HG03439 (cell line): ENCODE data around the gene RNASEH2B.

ENCODE experiments used
- ATAC-seq: cut with Tn5 transposase; IDR thresholded peaks from one replicate; pipeline ENCODE4 v1.9.1; 2021; ENCODE audit warnings: mild to moderate bottlenecking, moderate library complexity; ENCODE audit not compliant: unreplicated experiment

RNASEH2B gene

DNA sequence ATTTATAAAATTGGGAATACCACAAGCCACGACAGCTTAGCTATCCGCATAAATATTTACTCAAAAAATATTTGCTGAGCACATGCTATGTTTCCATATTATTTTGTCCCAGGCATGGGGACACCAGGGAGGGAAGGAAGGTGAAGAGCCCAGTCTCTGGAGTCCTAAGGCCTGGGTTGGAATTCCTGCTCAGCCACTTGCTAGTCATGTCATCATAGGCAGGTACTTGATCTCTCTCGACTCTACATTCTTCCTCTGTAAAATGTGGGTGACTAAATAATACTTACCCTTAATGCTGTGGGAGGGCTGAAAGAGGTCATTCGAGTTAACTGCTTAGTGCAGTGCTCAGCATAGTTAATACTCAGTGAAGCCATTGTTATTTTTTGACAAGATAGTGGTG lies 4.3 kb upstream of the RNASEH2B start:
- no peak for ATAC-seq

DNA sequence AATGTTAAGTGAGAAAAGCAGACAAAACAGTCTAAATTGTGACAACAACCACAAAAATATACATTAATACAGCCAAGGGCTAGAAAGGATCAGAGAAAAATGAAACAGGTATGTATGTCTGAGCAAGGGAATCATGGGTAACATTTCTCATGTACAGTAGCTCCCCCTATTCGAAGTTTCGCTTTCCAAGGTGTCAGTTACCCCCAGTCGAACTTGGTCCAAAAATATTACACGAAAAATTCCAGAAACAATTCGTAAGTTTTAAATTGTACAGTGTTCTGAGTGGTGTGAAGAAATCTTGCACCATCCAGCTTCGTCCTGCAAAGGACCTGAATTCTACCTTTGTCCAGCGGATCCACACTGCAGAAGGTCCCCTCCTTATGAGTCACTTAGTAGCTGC lies 1.8 kb upstream of the RNASEH2B start:
- no peak for ATAC-seq

DNA sequence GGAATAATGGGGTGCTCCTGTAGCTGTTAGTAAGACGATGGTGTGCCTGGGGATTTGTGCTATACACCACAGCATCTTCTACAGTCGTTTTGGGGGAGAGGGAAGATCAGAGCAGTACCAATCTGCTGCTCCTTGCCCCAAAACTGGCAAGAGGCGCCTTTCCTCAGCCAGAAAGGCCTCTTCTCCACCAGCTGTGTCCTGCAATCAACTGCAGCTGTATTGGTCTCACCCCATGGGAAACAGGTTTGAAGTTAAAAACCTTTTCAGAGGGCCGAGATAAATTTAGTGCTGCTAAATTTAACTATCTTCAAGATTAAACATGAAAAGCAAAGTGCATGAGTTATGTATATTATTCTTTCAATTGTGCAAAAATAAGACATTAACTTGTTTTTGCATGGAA lies 1.2 kb upstream of the RNASEH2B start:
- no peak for ATAC-seq

DNA sequence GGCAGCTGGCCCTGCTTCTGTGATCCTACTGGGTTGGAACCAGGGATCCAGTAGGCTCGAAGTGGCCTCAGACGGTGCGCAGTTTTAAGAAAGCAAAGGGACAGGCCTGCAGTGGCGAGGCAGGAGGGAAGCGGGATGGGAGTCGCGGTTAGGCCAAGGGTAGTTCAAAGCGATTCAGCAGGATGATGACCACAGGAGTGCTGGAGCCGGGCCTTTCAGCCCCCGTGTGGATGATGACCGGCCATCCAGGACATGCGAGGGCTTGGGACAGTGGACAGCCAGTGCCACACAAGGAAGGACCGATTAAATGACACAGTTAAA lies 854 bp downstream of the RNASEH2B start:
- ATAC-seq = peak; percentile 8

DNA sequence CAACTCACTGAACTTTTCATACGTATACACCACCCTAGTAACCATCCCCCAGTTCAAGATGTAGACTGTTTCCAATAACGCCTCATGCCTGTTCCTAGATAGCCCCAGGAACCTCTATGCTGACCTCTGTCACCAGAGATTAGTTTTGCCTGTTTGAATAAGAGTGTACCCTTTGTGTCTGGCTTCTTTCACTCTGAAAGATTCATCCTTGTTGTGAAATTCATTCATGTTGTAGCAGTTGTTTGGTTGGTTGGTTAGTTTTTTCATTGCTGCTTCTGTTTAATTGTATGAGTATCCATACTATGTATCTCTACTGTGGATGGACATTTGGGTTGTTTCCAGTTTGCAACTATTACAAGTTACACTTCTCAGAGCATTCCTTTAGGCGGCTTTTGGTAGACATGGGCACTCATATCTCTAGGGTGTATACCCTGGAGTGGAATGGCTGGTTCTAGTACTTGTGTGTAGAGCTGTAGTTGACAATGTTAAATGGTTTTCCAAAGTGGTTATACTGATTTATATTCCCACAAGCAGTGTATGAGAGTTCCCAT lies 1.6 kb downstream of the RNASEH2B start:
- ATAC-seq = no peak

DNA sequence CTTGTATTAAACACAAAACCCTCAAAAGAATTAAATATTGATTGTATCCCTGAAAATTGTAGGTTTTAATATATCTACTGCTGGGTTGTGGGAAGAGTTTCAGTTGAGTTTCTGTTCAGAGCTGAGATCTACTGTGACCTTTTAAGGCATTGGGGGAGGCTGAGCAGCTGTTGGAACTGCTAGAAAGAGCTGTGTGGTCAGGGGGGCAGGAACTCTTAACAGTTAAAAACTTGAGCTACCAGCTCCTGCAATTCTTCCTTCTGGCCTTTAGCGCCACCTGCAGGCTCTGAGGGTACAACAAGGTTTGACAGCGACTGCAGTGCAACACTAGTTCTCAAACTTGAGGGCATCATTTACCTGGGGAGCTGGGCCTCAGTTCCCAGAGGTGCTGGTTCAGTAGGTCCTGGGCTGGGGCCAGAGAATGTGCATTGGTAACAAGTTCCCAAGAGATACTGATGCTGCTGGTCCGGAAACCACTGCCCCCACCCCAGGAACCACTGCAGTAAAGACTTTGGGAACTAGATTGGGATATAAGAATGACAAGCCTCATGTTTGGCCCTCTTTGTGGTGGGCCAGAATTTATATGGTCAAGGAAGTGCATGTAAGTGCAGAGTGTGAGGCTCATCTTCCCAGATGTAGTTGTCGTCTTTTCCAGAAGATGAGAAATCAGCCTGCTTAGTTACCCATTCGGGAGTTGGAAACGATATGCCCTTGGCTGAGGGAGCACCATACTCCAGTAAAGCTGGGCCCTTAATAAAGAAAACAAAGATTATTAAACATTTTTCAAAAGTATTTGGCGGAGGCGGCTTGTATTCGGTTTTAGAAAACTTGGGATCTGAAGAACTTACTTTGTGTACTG lies 2.6 kb downstream of the RNASEH2B start:
- peak; percentile 48 for ATAC-seq

DNA sequence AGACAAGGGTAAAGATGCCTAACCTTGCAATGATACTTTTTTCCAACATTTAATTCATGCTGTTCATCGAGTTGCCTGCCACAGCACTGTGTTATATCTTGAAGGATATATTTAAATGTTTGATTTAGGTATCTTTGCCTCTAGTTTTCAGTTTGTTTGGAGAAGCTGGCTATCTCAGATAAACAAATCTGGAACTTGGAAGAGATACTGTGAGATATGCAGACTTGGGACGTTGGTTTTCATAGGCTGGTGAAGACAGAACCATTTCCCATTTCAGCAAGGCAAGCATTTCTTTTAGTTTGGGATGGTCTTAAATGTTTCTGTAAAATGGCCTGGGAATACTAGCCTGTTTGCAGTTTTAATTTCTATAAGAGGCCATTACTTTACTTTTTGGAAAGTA lies 3.3 kb downstream of the RNASEH2B start:
- ATAC-seq = no peak

DNA sequence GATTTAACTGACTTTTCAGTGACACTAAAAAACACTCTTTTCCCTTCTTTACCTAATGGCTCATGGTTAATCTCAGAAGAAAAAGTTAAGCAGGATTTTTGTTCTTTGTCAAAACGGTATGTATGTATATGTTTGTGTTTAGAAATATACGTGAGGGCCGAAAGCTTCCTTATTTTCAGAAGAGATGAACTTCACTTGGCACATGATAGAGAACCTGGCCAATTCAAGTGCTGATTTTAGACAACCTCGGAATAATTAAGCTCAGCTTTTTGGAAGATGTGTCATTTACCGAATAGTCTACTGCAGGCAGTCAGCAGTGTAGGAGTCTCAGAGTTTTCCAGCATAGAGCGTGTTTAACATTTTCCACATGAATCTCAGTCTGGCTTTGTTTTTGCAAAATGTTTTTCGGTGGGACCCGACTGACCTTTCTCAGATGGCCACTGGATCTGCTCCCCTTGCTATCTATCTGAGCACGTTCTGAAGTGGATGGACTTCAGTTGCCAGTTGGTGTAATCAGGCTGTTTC lies 4.6 kb downstream of the RNASEH2B start:
- no peak for ATAC-seq

DNA sequence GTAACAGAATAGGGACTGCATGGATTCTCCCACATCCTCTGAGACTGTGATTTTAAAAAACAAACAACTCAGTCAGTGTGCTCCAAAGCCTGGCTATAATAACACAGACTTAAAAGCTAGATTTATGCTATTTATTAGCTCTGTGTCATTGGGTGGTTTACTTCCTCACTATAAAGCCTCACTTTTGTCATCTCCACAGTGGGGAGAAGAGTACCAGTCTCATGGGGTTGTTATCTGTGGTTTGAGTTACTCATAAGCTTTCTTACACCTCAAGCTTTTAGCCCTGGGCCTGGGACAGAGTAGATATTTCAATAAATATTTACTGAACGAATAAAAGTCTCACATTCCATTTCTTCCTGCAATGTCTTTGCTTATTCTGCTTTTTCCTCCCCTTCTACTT lies 5.3 kb downstream of the RNASEH2B start:
- ATAC-seq = no peak

DNA sequence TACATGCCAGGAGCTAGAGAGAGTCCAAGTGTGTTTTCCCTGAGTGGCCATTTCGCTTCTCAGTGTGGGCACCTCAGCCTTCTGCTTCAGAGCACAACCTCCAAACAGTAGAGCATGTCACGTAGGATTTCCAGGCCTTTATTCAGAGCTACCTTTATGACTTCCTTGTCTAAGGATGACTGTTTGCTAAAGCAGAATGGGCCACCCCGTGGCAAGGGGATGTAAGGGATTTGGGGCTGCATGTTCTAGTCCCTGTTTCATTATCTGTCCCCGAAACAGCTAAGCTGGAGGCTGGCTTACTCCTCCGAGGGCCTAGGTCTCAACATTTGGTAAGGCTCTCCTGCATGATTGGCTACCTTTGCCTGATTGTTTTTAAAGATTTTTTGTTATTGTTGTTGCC lies 6.0 kb downstream of the RNASEH2B start:
- no peak for ATAC-seq

DNA sequence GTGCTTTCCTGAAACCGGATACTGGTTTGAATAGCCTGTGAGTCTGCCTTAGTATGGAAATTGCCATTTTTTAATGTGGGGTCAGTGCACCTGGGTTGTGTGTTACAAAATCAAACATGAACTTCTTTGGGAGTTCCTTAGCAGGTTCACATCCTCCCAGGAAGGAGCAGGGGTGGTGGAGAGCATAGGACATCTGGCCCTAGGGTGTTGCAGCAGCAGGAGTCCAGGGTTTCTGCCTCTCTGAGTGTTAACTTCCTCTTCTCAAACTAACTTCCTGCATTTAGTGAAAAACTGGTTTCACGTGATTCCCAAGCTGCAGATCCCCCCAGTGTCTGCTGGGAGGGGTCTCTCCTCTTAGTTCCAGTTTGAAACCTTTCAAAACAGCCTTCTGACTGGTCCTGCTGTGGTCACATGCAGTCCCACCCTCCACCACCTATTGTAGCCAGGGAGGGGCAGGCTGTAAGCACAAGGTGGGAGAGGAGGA lies 7.2 kb downstream of the RNASEH2B start:
- no peak for ATAC-seq

DNA sequence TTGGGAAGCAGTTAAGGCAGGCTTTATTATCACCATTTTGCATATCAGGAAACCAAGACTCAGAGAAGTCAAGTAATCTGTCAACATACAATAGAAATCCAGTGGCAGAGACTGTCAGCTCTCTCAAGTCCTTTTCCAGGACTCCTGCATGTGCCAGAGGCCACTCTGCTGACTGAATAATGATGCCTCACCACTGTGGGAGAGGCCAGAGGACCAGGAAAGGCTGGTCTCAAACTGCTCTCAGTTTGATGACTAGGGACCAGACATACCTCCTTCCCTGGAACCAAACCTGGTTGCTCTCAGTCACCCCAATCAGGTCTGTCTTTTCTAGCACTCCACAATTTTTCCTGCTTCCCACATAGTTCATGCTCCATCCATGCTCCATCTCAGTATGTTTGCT lies 8.0 kb downstream of the RNASEH2B start:
- no peak for ATAC-seq

DNA sequence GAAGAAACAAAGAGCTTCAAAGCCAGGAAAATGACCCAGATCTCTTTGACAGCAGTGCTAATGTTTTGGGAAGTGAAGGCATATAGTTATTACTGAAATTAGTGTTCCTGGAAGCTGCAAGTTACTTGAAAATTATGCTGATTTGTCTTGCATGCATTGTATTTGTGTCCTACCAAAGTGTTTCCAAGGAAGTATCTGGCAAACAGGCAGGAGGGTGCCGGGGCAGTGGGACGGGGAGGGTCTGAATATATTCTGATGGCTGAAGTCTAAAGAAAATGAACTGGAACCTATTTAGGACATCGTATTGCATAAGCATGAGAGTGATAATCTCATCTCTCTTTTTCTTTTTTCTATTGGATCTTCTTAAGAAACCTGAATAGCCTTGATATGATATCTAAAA lies 9.0 kb downstream of the RNASEH2B start:
- ATAC-seq = no peak

DNA sequence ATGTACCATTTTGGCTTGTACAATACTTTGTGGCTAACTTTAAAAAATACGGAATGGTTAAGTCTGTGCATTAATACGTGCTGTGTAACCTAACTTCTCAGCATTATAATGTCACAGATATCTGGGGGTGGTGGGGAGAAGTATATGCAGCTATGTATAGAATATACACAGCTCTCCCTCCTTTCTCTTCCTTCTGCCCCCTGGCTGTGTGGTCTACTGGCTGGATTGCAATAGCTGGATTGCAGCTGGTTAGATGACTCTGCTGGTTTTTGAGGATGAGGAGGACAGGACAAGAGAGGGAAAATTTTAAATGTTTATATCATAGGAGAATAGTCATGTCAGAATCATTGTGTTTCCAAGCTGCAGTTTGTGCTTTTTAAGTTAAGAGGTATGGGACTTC lies 9.7 kb downstream of the RNASEH2B start:
- ATAC-seq = no peak

DNA sequence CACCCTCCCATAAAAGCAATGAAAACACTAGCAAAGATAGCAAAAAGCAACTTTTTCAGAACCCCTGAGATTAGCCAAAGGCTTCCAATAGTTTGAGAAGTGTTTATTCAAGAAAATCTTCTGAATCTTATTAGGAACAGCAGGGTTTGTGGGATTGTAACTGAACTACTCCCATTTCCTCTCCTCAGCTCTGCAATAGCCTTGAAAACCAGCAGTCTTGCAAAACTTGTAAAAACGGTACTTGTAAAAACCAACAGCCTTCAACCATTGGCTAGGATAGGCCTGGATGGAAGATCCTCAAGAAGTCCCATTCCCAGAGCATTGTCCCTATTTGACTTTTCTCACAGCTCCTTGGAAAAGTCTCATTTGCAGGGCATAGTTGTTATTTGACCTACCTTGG lies 12.1 kb downstream of the RNASEH2B start:
- ATAC-seq = no peak

DNA sequence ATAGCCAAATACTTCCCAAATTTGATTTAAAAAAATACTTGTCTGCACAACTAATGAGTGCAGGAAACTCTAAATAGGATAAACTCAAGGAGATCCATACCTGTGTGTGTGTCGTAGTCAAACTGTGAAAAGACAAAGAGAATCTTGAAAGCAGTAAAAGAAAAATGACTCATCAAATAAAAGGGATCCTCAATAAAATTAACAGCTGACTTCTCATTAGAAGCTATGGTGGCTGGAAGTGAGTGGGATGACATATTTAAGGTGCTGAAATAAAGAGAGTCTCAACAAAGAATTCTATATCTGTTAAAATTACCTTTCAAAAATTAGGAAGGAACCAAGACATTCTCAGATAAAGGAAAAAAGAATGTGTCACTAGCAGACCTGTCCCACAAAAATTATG lies 13.7 kb downstream of the RNASEH2B start:
- ATAC-seq = no peak

DNA sequence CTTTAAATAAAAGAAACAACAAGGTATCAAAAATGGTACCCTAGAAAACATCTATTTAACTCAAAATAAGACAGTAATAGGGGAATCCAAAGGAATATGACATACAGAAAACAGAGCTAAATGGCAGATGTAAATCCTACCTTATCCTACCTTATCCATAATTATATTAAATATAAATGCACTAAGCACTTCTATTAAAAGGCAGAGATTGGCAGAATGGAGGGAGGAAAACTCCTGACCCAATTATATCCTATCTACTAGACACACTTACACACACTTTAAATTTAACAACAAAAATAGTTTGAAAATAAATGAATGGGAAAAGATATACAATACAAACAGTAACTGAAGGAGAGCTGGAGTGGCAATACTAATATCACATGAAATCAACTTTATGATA lies 14.4 kb downstream of the RNASEH2B start:
- ATAC-seq = no peak

DNA sequence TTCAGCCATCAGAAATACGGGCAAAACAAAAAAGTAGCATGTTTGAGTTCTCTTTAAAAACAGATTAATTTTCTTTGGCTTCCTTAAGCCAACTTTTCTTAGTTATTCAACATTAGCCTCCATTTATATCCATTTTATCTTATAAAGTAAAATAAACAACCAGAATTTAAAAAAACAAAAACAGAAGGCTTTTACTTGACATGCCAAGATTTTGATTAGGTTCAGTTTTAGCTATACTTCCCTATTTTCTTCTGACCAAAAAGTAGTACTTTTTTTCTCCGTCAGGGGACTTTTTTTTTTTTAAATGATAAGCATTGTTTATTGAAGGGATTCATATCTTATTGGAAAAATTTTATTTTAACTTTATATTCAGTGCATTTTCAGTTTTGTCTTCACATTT lies 18.1 kb downstream of the RNASEH2B start:
- ATAC-seq = no peak

DNA sequence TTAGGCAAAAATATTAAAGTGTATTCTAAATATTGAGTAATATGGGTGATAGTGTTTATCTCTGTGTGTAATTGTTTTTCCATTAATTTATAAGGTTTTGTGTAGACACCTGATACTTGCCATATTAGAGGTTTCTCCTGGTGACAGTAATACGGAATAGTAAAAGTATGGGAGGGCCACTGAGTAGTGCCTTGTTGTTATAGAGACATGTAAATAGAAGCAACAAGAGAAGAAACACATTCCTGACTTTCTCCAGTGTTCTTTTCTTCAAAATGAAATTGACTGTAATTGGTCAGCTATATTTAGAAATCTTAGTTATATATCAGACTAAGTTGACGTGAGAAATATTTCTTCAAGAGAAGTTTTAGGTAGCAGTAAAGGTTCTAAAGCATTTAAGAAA lies 18.5 kb downstream of the RNASEH2B start:
- no peak for ATAC-seq

DNA sequence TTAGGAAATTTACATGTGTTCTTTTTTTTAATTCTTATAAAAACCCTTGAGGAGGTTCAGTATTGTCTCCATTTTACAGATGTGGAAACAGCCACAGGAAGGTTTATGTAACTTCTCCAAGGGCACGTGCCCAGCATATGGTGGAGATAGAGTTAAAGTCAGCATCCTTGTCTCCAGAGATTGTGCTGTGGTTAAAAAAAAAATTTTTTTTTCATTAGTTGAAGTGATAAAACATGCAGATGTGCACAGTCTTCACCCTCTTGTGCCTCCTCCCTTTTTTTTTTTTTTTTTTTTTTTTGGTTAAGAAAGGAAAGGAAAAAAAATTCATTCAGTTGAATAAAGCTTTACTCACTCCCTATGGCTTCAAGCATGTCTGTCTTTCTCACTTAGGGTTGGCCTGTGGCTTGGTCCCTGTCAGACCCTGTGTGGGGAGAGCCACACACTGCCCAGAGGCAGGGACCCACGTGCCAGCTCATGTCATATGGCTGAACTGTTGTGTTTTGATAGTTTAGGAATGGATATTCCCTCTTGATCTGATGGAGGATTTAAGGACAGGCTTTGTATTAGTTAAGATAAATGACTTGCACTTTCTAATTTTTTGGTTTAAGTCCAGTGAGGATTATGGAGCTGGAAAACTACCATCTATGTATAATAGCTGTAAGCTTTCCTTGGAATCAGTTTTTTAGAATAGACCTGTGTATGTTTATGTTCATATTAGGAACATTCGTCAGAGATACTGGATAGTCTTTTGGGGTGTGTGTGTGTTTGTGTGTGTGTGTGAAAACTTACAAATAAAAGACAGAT lies 19.3 kb downstream of the RNASEH2B start:
- no peak for ATAC-seq

DNA sequence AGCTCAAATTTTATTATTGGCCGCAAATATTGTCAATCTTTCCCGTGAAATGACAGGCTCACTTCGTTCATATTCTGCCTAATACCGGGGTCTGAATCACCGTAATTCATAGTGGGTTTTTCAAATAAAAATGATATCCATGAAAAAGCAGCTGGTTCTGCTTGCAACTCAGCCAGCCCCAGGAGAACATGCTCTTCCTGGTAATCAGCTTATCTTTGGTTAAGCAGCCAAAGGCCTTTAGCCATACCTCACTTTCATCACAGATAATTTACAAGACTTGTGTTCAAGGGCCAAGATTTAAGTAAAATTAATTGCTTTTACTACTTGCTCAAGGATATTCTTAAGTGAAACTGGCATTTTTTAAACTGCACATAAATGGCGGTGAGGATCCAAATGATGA lies 22.5 kb downstream of the RNASEH2B start:
- no peak for ATAC-seq
